T47D (cell line): ENCODE results near the gene HECW1.

ENCODE experiments used
- DNase-seq, 2 experiments: peaks; one replicate each; pipeline versions ENCODE4 v3.0.0 to v3.0.0-alpha.2; 2011 to 2012; ENCODE audit warnings: low read depth in 1 of 2, low spot score in 1 of 2
- JUND ChIP-seq: IDR thresholded peaks from 2 replicates; pipeline ENCODE4 v1.6.1; 2012; ENCODE audit warnings: low read depth
- in situ Hi-C: cut with HindIII; loops from 2 replicates; pipeline ENCODE4 v1.10.0; 2016; ENCODE audit warnings: low sequenced_read_pairs, low pct_unique_long_range_greater_than_20kb

The HECW1 gene

DNA sequence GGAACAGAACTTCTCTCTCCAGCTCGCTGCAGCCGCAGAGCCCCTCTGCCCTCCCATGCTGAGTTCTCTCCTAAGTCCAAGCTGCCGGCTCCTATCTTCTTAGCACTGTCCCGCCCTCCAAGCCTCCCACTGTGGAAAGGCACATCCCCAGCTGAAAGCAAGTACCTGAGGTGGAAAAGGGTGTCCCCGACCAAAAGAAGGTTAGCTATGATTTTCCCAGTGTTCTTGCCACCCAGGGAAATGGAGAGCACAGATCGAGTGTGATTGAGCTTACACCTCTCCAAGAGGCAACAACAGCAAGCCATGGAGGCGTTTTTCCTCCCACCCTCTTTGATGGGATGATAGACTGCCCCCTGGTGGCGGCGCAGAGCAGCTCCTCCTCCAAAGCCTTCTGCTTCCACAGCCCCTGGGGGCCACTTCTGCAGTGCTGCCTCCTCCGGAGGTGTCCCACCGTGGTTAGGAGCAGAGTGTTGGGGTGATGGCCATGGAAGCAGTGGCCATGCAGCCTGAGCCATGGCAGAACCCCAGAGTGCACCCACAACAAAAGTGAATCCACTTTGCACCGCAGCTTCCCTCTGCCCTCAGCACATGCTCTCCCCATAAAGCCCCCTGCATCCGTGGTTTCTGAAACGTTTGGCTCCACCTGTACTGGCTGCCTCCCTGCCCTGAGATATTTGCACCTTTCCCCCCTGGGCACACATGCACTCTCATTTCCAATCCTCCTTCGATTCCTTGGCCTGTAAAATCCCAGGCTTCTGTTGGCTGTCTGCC lies 327.4 kb downstream of the HECW1 start:
- no peak for TF ChIP-seq JUND
- in situ Hi-C loops, result no loop called here
- DNase-seq, result peak; percentile 42 to 67

- no peak for TF ChIP-seq JUND
- DNase-seq, result no peak
- in situ Hi-C loops, result no loop called here
Observed at GRCh38 chr7:43441231-43442130, 329.0 kb downstream of the HECW1 start.

DNA sequence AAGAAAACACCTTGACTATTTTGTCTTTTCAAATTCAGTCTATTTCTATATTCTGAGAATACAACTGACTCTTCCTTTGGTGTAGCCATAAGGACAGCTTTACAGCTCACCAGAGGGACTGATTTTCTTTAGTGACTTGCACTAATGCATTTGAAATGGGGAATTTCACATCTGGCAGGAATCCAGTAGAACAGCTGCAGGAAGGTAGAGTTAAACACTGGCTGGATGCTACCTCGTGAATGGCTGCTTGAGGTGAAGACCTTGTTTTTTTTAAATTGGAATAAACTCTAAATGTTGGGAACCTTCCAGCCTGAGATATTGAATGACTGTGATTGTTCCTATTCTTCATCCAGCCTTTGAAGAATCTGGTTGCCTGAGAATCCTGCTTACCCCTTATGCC lies 330.9 kb downstream of the HECW1 start:
- TF ChIP-seq JUND, result no peak
- DNase-seq, result no peak

GRCh38 chr7:43444711-43445578 lies 332.5 kb downstream of the HECW1 start:
- DNase-seq, result no peak
- no peak for TF ChIP-seq JUND
- in situ Hi-C loops, result no loop called here

More for the DNA sequence above, 330.9 kb downstream of the HECW1 start:
- in situ Hi-C loops, result no loop called here

GRCh38 chr7:43449577-43449976 lies 337.1 kb downstream of the HECW1 start:
- no peak for DNase-seq
- TF ChIP-seq JUND, result no peak
- in situ Hi-C loops, result no loop called here

DNA sequence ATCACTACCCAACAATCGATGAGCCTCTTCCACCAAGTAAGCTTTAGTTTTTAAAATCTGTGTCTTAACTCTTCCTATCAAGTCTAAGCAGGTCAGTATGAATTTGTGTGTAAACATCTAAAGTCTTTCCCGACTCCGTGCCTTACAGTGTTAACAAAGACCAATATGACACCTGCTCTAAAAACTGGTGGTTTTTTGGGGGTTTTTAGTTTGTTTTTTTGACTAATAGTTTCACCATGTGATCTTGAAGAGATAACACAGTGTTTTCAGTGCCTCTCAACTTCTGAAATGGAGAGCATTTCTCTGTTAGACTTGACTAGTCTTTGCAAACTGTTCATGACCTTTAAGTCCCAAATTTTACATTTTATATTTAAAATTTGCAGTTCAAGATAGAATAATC lies 338.4 kb downstream of the HECW1 start:
- no peak for DNase-seq
- in situ Hi-C loops, result no loop called here

DNA sequence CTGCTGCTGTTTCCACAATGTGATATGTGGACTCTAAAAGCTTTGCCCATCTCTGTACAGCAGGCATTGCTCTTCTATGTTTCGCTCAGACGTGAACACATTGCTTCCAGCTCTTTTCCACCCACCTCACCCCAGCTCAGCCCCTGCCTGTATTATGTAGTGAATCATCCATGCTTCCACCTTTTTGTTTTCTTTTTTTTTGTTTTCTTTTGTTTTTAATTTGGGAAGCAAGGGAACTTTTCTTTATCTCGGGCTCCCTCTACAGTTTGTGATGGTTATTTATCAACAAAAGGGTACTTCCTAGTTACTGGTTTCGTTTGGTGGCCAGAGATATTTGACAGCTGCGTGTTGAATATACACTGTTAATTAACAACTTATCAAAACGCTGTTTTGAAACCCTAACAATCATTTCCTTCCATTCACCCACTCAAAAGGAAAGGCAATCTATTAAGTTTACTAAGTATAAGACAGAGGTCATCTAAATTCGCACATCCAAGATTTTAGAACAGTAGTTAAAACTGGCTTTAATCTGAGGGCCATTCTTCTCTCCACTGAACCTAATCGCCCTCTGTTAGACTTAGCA lies 342.6 kb downstream of the HECW1 start:
- in situ Hi-C loops, result no loop called here
- peak; percentile 62 to 70 for DNase-seq
- no peak for TF ChIP-seq JUND

More for the DNA sequence above, 338.4 kb downstream of the HECW1 start:
- no peak for TF ChIP-seq JUND

DNA sequence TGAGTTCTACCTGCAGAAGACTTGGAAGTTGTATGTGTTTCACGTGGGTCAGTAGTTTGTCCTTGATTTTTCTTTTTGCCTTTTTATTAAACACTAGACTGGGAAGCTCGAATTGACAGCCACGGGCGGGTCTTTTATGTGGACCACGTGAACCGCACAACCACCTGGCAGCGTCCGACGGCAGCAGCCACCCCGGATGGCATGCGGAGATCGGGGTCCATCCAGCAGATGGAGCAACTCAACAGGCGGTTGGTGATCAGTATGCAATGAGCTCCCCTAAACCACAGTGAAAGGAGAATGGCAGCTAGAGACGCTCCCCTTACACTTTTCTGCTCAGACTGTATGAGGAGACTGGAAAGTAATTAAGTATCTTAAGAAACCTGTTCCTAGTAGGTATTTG lies 343.8 kb downstream of the HECW1 start:
- TF ChIP-seq JUND, result no peak
- in situ Hi-C loops, result no loop called here
- no peak for DNase-seq

- in situ Hi-C loops, result no loop called here
- DNase-seq, result no peak
- TF ChIP-seq JUND, result no peak
Observed at GRCh38 chr7:43458330-43459018, 346.0 kb downstream of the HECW1 start.

- no peak for TF ChIP-seq JUND
- no peak for DNase-seq
- in situ Hi-C loops, result no loop called here
Observed at GRCh38 chr7:43459019-43459337, 346.5 kb downstream of the HECW1 start.

- DNase-seq, result no peak
- in situ Hi-C loops, result no loop called here
- no peak for TF ChIP-seq JUND
Observed at GRCh38 chr7:43460733-43461348, 348.4 kb downstream of the HECW1 start.
